ENCODE data around the gene GNG4. TPM values are rescaled to one million over a fixed set of nuclear protein-coding genes. Genes with fewer than 3 reads are reported as not detected.

The GNG4 gene
- total and polyA plus RNA-seq, 2 of the 4 experiments (the other 2 are of a cell fraction) = 0.18 to 0.29 TPM

DNA sequence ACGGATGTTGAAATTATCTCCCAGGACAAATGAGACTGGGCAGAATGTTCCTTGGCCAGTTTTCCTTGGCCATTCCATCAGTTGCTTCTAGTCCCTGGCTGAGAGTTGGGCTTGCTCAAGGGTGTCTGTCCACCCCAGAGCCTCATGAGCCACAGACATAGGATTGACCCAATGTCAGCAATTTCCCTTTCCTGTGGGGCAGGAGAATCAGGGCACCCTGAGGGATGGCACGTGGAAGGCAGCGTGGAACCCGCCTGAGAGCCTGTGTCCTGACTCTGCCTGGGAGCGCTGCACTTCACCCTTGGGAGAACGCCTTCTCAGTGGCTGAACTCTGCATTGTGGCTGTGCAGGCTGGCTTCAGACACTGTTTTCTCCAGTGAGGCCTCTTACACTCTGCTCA is 74.0 kb downstream of the GNG4 start:
- dilution Hi-C loops (cut with HindIII; ENCODE audit: low sequenced_read_pairs, unreplicated experiment) (no loop called here), intact Hi-C loops (cut with micrococcal nuclease) (no loop called here), in situ Hi-C loops (cut with MboI; ENCODE audit: low sequenced_read_pairs) (no loop called here)
- no peak overlapping the region for H3K27ac ChIP-seq (ENCODE audit: insufficient read depth, low read length)
- no TSS peak for BruUV-seq (replicated peaks)
- H2AFZ ChIP-seq (replicated peaks; ENCODE audit: low read length, poor library complexity) = no peak overlapping the region
- H3K79me1 ChIP-seq (ENCODE audit: low read depth in 1 of 2, low read length in 2 of 2) = no peaks in the 10 kb centered on the region
- no peak overlapping the region for H3K4me2 ChIP-seq (ENCODE audit: low read depth, low read length)
- DNase-seq (no peak), ATAC-seq (ENCODE audit: low read depth) (no peak)
- no peaks in the 10 kb centered on the region for H4K20me1 ChIP-seq (ENCODE audit: insufficient read depth, low read length)
- no peak overlapping the region for H3K4ac ChIP-seq (ENCODE audit: low read depth, low read length)
- H2AK5ac ChIP-seq (ENCODE audit: low read depth, low read length) = no peak overlapping the region
- TF ChIP-seq FOS (IDR thresholded peaks at IDR 0.05; ENCODE audit: low read depth, low read length) (no peak), NFE2L2 (IDR thresholded peaks at IDR 0.05; ENCODE audit: low read depth, low read length) (no peak), BHLHE40 (IDR thresholded peaks at IDR 0.05; ENCODE audit: low read depth, low read length) (no peak), MAFK (IDR thresholded peaks at IDR 0.05; ENCODE audit: low read depth, low read length) (no peak), MXI1 (IDR thresholded peaks at IDR 0.05; ENCODE audit: borderline replicate concordance, low read depth, low read length) (no peak), SMC3 (IDR thresholded peaks at IDR 0.05; ENCODE audit: low read depth, low read length) (no peak), POLR2A (IDR thresholded peaks at IDR 0.05; ENCODE audit: low read depth, low read length) (no peak), RAD21 (IDR thresholded peaks at IDR 0.05; ENCODE audit: low read length) (no peak), MAZ (IDR thresholded peaks at IDR 0.05; ENCODE audit: borderline replicate concordance, low read depth, low read length) (no peak), RCOR1 (IDR thresholded peaks at IDR 0.05; ENCODE audit: insufficient replicate concordance, low read length) (no peak), RFX5 (IDR thresholded peaks at IDR 0.05; ENCODE audit: low read depth, low read length) (no peak), CHD1 (IDR thresholded peaks at IDR 0.05; ENCODE audit: low read depth, low read length) (no peak), CEBPB (IDR thresholded peaks at IDR 0.05; ENCODE audit: low read depth, low read length) (no peak)
- TF ChIP-seq, protein P1, sequence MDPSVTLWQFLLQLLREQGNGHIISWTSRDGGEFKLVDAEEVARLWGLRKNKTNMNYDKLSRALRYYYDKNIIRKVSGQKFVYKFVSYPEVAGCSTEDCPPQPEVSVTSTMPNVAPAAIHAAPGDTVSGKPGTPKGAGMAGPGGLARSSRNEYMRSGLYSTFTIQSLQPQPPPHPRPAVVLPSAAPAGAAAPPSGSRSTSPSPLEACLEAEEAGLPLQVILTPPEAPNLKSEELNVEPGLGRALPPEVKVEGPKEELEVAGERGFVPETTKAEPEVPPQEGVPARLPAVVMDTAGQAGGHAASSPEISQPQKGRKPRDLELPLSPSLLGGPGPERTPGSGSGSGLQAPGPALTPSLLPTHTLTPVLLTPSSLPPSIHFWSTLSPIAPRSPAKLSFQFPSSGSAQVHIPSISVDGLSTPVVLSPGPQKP (IDR thresholded peaks at IDR 0.05; ENCODE audit: borderline replicate concordance, low read depth, low read length) = no peak
- TF ChIP-seq, protein P2, sequence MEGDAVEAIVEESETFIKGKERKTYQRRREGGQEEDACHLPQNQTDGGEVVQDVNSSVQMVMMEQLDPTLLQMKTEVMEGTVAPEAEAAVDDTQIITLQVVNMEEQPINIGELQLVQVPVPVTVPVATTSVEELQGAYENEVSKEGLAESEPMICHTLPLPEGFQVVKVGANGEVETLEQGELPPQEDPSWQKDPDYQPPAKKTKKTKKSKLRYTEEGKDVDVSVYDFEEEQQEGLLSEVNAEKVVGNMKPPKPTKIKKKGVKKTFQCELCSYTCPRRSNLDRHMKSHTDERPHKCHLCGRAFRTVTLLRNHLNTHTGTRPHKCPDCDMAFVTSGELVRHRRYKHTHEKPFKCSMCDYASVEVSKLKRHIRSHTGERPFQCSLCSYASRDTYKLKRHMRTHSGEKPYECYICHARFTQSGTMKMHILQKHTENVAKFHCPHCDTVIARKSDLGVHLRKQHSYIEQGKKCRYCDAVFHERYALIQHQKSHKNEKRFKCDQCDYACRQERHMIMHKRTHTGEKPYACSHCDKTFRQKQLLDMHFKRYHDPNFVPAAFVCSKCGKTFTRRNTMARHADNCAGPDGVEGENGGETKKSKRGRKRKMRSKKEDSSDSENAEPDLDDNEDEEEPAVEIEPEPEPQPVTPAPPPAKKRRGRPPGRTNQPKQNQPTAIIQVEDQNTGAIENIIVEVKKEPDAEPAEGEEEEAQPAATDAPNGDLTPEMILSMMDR (conservative IDR thresholded peaks at IDR 0.05; ENCODE audit: low read depth, low read length) = no peak
- TF ChIP-seq, protein P3, sequence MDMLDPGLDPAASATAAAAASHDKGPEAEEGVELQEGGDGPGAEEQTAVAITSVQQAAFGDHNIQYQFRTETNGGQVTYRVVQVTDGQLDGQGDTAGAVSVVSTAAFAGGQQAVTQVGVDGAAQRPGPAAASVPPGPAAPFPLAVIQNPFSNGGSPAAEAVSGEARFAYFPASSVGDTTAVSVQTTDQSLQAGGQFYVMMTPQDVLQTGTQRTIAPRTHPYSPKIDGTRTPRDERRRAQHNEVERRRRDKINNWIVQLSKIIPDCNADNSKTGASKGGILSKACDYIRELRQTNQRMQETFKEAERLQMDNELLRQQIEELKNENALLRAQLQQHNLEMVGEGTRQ (IDR thresholded peaks at IDR 0.05; ENCODE audit: low read depth, low read length) = no peak
- no peak overlapping the region for H4K8ac ChIP-seq (ENCODE audit: low read depth in 2 of 2, low read length in 2 of 2)
- H3K4me3 ChIP-seq (ENCODE audit: insufficient read depth, low read depth, low read length) = no peak overlapping the region
- H3K14ac ChIP-seq (replicated peaks; ENCODE audit: low read depth, low read length) = no peak overlapping the region
- no peak overlapping the region for H3K56ac ChIP-seq (ENCODE audit: extremely low read depth, insufficient read depth, low read length)
- no peak overlapping the region for H2BK120ac ChIP-seq (ENCODE audit: low read depth, low read length)
- no peak overlapping the region for H2BK5ac ChIP-seq (ENCODE audit: low read depth, low read length, poor library complexity, severe bottlenecking)
- H4K91ac ChIP-seq (ENCODE audit: insufficient read depth, low read depth, low read length) = no peak overlapping the region
- no peak overlapping the region for H2BK15ac ChIP-seq (ENCODE audit: low read depth, low read length)
- no peak overlapping the region for H3K23ac ChIP-seq (ENCODE audit: low read depth, low read length)
- 80% methylated on average over 1 of the region's 6 CpGs; no CpG with 5 or more reads in 1 of the 2 experiments for WGBS, 2 experiments (ENCODE audit: extremely low coverage in 2 of 2, insufficient read length in 1 of 2)
- no peaks in the 10 kb centered on the region for H3K9me1 ChIP-seq (ENCODE audit: insufficient read depth, low read length)
- POLR2A ChIA-PET (ENCODE audit: unreplicated experiment) = no interaction called here
- H3K9ac ChIP-seq (ENCODE audit: low read depth, low read length) = no peak overlapping the region
- no peaks in the 10 kb centered on the region for H3K9me3 ChIP-seq (ENCODE audit: control insufficient read depth, insufficient read depth, low read length)
- H3K4me1 ChIP-seq (ENCODE audit: control insufficient read depth, insufficient read depth, low read length) = no peaks in the 10 kb centered on the region
- CTCF ChIA-PET = no interaction called here
- no peaks in the 10 kb centered on the region for H3K36me3 ChIP-seq (ENCODE audit: control insufficient read depth, insufficient read depth, low read length)
- H4K5ac ChIP-seq (ENCODE audit: low read depth, low read length) = no peak overlapping the region
- H3K18ac ChIP-seq (ENCODE audit: low read depth, low read length) = no peak overlapping the region
- no peaks in the 10 kb centered on the region for H3K27me3 ChIP-seq (ENCODE audit: control insufficient read depth, insufficient read depth, low read length)
- H2BK20ac ChIP-seq (ENCODE audit: low read depth, low read length) = no peak overlapping the region
- no peak overlapping the region for H2AK9ac ChIP-seq (replicated peaks; ENCODE audit: low read depth, low read length, poor library complexity)
